Endothelial cell of umbilical vein (primary cell): ENCODE measurements around the gene PPP2CA. TPM values are rescaled to one million over a fixed set of nuclear protein-coding genes. Genes with fewer than 3 reads are reported as not detected.

Experiments
- BruUV-seq: library from RNA; stranded (reverse); fragments of 400-500 nt; replicated peaks from 2 replicates; lab custom pipeline; 2021; lab: Mats Ljungman, UMichigan
- CTCF ChIA-PET: fragments of 300-600, 350-600 bp; sonication (Branson Sonifier 250); formaldehyde crosslinking; loops from one replicate; lab custom pipeline; 2021; ENCODE audit warnings: antibody characterized with exemption, inconsistent platforms; lab: Charles Lee
- POLR2A ChIA-PET: fragments of 300-600, 350-600 bp; sonication (Branson Sonifier 250); formaldehyde crosslinking; loops from one replicate; lab custom pipeline; 2021; ENCODE audit warnings: antibody characterized with exemption, inconsistent platforms; lab: Charles Lee
- DNase-seq: peaks from one replicate; pipeline ENCODE4 v3.0.0-alpha.2; 2011; ENCODE audit warnings: low read depth, low spot score
- FAIRE-seq: peaks from 2 replicates; lab custom pipeline; 2011; peaks lifted over from hg19 to GRCh38; lab: Jason Lieb, UNC
- H2AFZ ChIP-seq: 2 replicates; pipeline ENCODE4 v1.6.0; 2012; ENCODE audit warnings: low read depth, low read length, control low read depth, inconsistent platforms
- H3K27ac ChIP-seq: 2 replicates; pipeline ENCODE4 v1.5.1; 2011; ENCODE audit warnings: low read depth, mild to moderate bottlenecking, control low read depth, low read length, moderate library complexity; ENCODE audit not compliant: insufficient read depth
- H3K27me3 ChIP-seq, 2 experiments: 2 replicates each; pipeline versions ENCODE4 v1.6.0 to v1.6.1; 2011; ENCODE audit warnings: low read length in 2 of 2, mixed read lengths in 1 of 2; ENCODE audit not compliant: control insufficient read depth in 2 of 2, insufficient read depth in 2 of 2
- H3K36me3 ChIP-seq, 2 experiments: 2 replicates in 1 of 2; 3 replicates in 1 of 2; pipeline ENCODE4 v1.5.1; 2011; ENCODE audit warnings: low read length in 2 of 2, mild to moderate bottlenecking in 1 of 2, moderate library complexity in 1 of 2; ENCODE audit not compliant: control insufficient read depth in 2 of 2, insufficient read depth in 2 of 2; ENCODE audit errors: extremely low read depth in 1 of 2
- H3K4me1 ChIP-seq: 3 replicates; pipeline ENCODE4 v1.5.1; 2011; ENCODE audit warnings: mild to moderate bottlenecking, low read length; ENCODE audit not compliant: control insufficient read depth, insufficient read depth; ENCODE audit errors: extremely low read depth
- H3K4me2 ChIP-seq: 2 replicates; pipeline ENCODE4 v1.6.1; 2011; ENCODE audit warnings: low read length, control low read depth, mixed read lengths; ENCODE audit not compliant: insufficient read depth
- H3K4me3 ChIP-seq, 3 experiments: fragments of 200-600 bp in 1 of 3; sonication (generic), shearing (Covaris generic) in 1 of 3; replicated peaks in 1 of 3; 2 replicates each; pipeline ENCODE4 v1.5.1; 2011 to 2016; ENCODE audit warnings: control low read depth in 3 of 3, low read length in 3 of 3, mild to moderate bottlenecking in 2 of 3, inconsistent platforms in 1 of 3, low read depth in 1 of 3, moderate library complexity in 1 of 3; ENCODE audit not compliant: insufficient read depth in 1 of 3
- H3K79me2 ChIP-seq: 2 replicates; pipeline ENCODE4 v1.6.0; 2012; ENCODE audit warnings: low read length, inconsistent platforms; ENCODE audit not compliant: control insufficient read depth, insufficient read depth
- H3K9ac ChIP-seq: replicated peaks from 2 replicates; pipeline ENCODE3; 2011; ENCODE audit warnings: low read length, control low read depth; ENCODE audit not compliant: insufficient read depth; ENCODE audit errors: extremely low read depth
- H3K9me1 ChIP-seq: replicated peaks from 3 replicates; pipeline ENCODE4 v1.6.0; 2011; ENCODE audit warnings: mild to moderate bottlenecking, low read length; ENCODE audit not compliant: control insufficient read depth, insufficient read depth; ENCODE audit errors: extremely low read depth
- H3K9me3 ChIP-seq: replicated peaks from 2 replicates; pipeline ENCODE4 v1.5.1; 2012; ENCODE audit warnings: low read length, inconsistent platforms; ENCODE audit not compliant: control insufficient read depth, insufficient read depth
- H4K20me1 ChIP-seq: replicated peaks from 2 replicates; pipeline ENCODE3; 2011; ENCODE audit warnings: mild to moderate bottlenecking, low read length; ENCODE audit not compliant: control insufficient read depth, insufficient read depth; ENCODE audit errors: extremely low read depth
- EZH2 ChIP-seq: IDR thresholded peaks from 2 replicates; pipeline ENCODE4 v1.6.1; 2012; ENCODE audit warnings: borderline replicate concordance, low read depth, mild to moderate bottlenecking, moderate library complexity, low read length, inconsistent platforms; ENCODE audit not compliant: severe bottlenecking
- FOS ChIP-seq: IDR thresholded peaks from 2 replicates; pipeline ENCODE4 v1.6.1; 2011; ENCODE audit warnings: mild to moderate bottlenecking, low read length, moderate library complexity, borderline replicate concordance; ENCODE audit not compliant: insufficient read depth
- GATA2 ChIP-seq: IDR thresholded peaks from 2 replicates; pipeline ENCODE4 v1.7.0; 2011; ENCODE audit warnings: low read depth, mild to moderate bottlenecking, moderate library complexity, mixed read lengths, low read length; ENCODE audit not compliant: insufficient read length, insufficient read depth
- JUN ChIP-seq: IDR thresholded peaks from 2 replicates; pipeline ENCODE4 v1.6.1; 2011; ENCODE audit warnings: borderline replicate concordance, low read depth; ENCODE audit not compliant: insufficient read length, insufficient read depth
- MYC ChIP-seq: IDR thresholded peaks from one replicate; pipeline ENCODE4 v1.6.1; 2011; ENCODE audit warnings: mild to moderate bottlenecking, low read depth, low read length
- POLR2A ChIP-seq: IDR thresholded peaks from 2 replicates; pipeline ENCODE4 v1.6.1; 2012; ENCODE audit warnings: low read depth, mild to moderate bottlenecking, control low read depth, low read length
- POLR2AphosphoS5 ChIP-seq: IDR thresholded peaks from 2 replicates; pipeline ENCODE4 v1.6.1; 2012; ENCODE audit warnings: low read depth, mild to moderate bottlenecking, control low read depth, low read length, moderate library complexity; ENCODE audit not compliant: insufficient read depth
- dilution Hi-C: fragments of 300-500 bp; cut with MboI; formaldehyde crosslinking; loops from one replicate; pipeline ENCODE4 v1.15.0; 2019; ENCODE audit warnings: low sequenced_read_pairs; ENCODE audit not compliant: extremely low pct_ligation_motif_present
- intact Hi-C: fragments of 100-400 bp; cut with micrococcal nuclease; formaldehyde crosslinking; loops from one replicate; pipeline ENCODE4 v1.10.0; 2022
- microRNA-seq: library from miRNA; unstranded; fragments of <30 nt; microRNA quantifications from one replicate; pipeline ENCODE4 v1.2.0, GENCODE V29; 2021; ENCODE audit warnings: borderline number of aligned reads, borderline replicate concordance
- polyA plus RNA-seq, 4 experiments: library from polyadenylated mRNA; depleted of rRNA in 3 of 4; stranded (reverse) in 3 of 4; unstranded in 1 of 4; fragments of >200 nt; gene quantifications; 2 replicates each; pipeline versions ENCODE4 v1.2.1 to v1.2.3, GENCODE V29; 2011 to 2012; ENCODE audit warnings: missing spikeins in 1 of 4
- small RNA-seq: library from RNA; depleted of rRNA; stranded (forward); fragments of <200 nt; gene quantifications from one replicate; pipeline ENCODE3, GENCODE V24; 2012; ENCODE audit warnings: low replicate concordance, low read depth; ENCODE audit not compliant: insufficient read depth, insufficient read length
- total RNA-seq: library from RNA; stranded (reverse); gene quantifications from 2 replicates; pipeline ENCODE4 v1.2.3, GENCODE V29; 2021
- TF ChIP-seq, protein P1 (sequence below): IDR thresholded peaks from 2 replicates; pipeline ENCODE4 v1.6.1; 2011; ENCODE audit not compliant: insufficient read depth, insufficient read length
- TF ChIP-seq, protein P2 (sequence below), 2 donors: IDR thresholded peaks; 1 replicate in 1 of 2; 2 replicates in 1 of 2; pipeline ENCODE4 v1.5.1; 2011; ENCODE audit warnings: low read length in 2 of 2, mild to moderate bottlenecking in 2 of 2, moderate library complexity in 2 of 2, control low read depth in 1 of 2, inconsistent platforms in 1 of 2, low read depth in 1 of 2; ENCODE audit not compliant: insufficient read depth in 1 of 2; ENCODE audit errors: extremely low read depth in 1 of 2

The PPP2CA gene
- total and polyA plus RNA-seq, 2 donors (not counting 3 experiments of a cell fraction or from before 2014, with no cell fraction given): 107 to 183 TPM

DNA sequence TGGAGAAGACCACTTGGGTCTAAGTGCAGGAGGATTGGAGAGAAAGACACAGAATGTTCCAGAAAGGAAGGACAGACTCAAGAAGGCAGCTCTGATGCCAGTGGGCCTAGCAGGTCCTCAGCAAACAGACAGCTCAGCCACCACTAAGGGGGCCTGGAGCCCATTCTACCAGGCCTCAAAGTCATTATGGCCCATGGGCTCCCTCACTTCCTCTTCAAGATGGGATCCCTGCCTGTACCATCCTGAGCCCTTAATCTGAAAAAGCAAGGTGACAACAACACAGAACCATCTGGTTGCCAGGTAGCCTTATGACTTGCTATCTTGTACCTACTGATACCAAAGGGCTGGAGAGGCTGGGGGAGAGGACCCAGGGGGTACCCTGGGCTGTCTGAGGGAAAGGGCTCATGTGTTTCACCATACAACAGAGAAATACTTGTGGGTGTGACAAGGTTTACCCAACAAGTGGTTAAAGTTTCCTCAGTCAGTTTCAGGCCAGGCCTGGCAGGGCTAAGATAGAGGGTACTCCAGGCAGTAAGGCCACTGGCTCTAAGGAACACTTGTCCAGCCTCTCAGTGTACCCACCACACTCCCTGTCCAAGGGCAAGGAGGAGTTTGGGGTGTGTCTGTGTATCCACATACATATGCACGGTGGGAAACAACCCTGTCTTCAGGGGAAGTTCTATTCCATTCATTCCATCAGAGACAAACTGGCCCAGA lies 80.7 kb downstream of the PPP2CA start:
- H3K9me1 ChIP-seq: no peaks in the 10 kb centered on the region
- no peaks in the 10 kb centered on the region for H3K4me1 ChIP-seq
- no peak for FAIRE-seq
- no peak overlapping the region for H3K4me2 ChIP-seq
- no TSS peak for BruUV-seq
- CTCF ChIA-PET: interaction anchor here (1.6 to 15.2 kb wide), 3 partner anchors 17 to 103 kb away, joined by 6 to 517 read pairs (median 16); no protein-coding TSS in a partner anchor
- peaks cover 16% of the 10 kb centered on the region for H3K79me2 ChIP-seq
- no peak for DNase-seq
- no peak overlapping the region for H3K27ac ChIP-seq
- dilution Hi-C loops (no loop called here), intact Hi-C loops (no loop called here)
- no peak overlapping the region for H3K9ac ChIP-seq
- no peaks in the 10 kb centered on the region for H4K20me1 ChIP-seq
- H2AFZ ChIP-seq: no peak overlapping the region
- TF ChIP-seq JUN (no peak), GATA2 (no peak), POLR2A (no peak), POLR2AphosphoS5 (no peak), FOS (no peak), EZH2 (no peak), MYC (no peak)
- TF ChIP-seq, protein P1, sequence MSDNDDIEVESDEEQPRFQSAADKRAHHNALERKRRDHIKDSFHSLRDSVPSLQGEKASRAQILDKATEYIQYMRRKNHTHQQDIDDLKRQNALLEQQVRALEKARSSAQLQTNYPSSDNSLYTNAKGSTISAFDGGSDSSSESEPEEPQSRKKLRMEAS: no peak
- TF ChIP-seq, protein P2, sequence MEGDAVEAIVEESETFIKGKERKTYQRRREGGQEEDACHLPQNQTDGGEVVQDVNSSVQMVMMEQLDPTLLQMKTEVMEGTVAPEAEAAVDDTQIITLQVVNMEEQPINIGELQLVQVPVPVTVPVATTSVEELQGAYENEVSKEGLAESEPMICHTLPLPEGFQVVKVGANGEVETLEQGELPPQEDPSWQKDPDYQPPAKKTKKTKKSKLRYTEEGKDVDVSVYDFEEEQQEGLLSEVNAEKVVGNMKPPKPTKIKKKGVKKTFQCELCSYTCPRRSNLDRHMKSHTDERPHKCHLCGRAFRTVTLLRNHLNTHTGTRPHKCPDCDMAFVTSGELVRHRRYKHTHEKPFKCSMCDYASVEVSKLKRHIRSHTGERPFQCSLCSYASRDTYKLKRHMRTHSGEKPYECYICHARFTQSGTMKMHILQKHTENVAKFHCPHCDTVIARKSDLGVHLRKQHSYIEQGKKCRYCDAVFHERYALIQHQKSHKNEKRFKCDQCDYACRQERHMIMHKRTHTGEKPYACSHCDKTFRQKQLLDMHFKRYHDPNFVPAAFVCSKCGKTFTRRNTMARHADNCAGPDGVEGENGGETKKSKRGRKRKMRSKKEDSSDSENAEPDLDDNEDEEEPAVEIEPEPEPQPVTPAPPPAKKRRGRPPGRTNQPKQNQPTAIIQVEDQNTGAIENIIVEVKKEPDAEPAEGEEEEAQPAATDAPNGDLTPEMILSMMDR (IDR thresholded peaks at IDR 0.05; ENCODE audit: extremely low read depth in 1 of 2, insufficient read depth in 1 of 2, low read depth in 1 of 2, low read length in 2 of 2): no peak
- H3K27me3 ChIP-seq: no peaks in the 10 kb centered on the region
- no peaks in the 10 kb centered on the region for H3K9me3 ChIP-seq
- POLR2A ChIA-PET: no interaction called here
- H3K4me3 ChIP-seq: no peak overlapping the region
- H3K36me3 ChIP-seq: peaks cover 15 to 34% of the 10 kb centered on the region in 2 experiments

Small RNAs within 50 kb of the gene (microRNA-seq; reads per million reads assigned to microRNA genes)
- gene MIR3661: 2.3 reads per million

Small RNAs within 50 kb of the gene (small RNA-seq; reads per million reads assigned to genes)
- gene MIR3661: not detected

Other genes with a start within 250 kb of the PPP2CA start
- 247 and 253 TPM in 2 replicates for gene VDAC1, start 221.1 kb downstream of the PPP2CA start, total RNA-seq
- gene VDAC1, start 221.1 kb downstream of the PPP2CA start, polyA plus RNA-seq: 82.8 and 116 TPM in 2 replicates
- gene TCF7, start 111.4 kb downstream of the PPP2CA start, total RNA-seq: 2.3 and 2.5 TPM in 2 replicates
- 1.5 and 1.8 TPM in 2 replicates for gene TCF7, start 111.4 kb downstream of the PPP2CA start, polyA plus RNA-seq
- gene SKP1, start 49.1 kb downstream of the PPP2CA start, total RNA-seq: 311 and 320 TPM in 2 replicates
- gene SKP1, start 49.1 kb downstream of the PPP2CA start, polyA plus RNA-seq: 136 and 214 TPM in 2 replicates
- gene CDKL3, start 141.1 kb upstream of the PPP2CA start, total RNA-seq: 0.76 and 1.1 TPM in 2 replicates
- 0.18 and 0.21 TPM in 2 replicates for gene CDKL3, start 141.1 kb upstream of the PPP2CA start, polyA plus RNA-seq
- gene UBE2B, start 145.5 kb upstream of the PPP2CA start, total RNA-seq: 109 and 110 TPM in 2 replicates
- gene UBE2B, start 145.5 kb upstream of the PPP2CA start, polyA plus RNA-seq: 23.9 and 37.8 TPM in 2 replicates
- 35.1 and 36.5 TPM in 2 replicates for gene CDKN2AIPNL, start 185.8 kb upstream of the PPP2CA start, total RNA-seq
- 17.7 and 22.2 TPM in 2 replicates for gene CDKN2AIPNL, start 185.8 kb upstream of the PPP2CA start, polyA plus RNA-seq